GM12875 (cell line): ENCODE results near the gene SLC22A5.

Experiments
- H3K4me3 ChIP-seq: one replicate; pipeline ENCODE4 v1.5.1; 2011; ENCODE audit warnings: low read depth, low read length, control low read depth
- TF ChIP-seq, protein P1 (sequence below): IDR thresholded peaks from 2 replicates; pipeline ENCODE4 v1.5.1; 2011; ENCODE audit warnings: low read depth, mild to moderate bottlenecking, control low read depth, inconsistent platforms, low read length, moderate library complexity, borderline replicate concordance; ENCODE audit not compliant: insufficient read depth

SLC22A5 gene

DNA sequence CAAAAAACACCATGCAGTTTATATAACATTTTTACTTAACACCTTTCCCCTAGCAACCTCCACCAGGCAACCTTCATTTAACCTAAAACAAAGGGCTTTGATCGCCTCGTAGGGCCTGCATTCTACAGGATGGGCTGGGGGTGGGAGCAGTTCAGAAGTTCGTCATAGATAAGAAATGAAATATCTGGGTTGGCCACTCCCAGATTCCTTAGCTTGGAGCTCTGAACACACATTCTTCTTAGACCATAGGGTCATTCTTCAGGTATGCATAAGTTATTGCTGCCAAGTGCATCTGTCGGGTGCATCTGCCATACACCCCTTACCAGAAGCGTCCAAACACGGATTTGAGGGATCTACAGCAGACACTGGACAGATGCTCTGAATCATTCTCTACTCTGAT, 4.3 kb upstream of the SLC22A5 start:
- TF ChIP-seq, protein P1, sequence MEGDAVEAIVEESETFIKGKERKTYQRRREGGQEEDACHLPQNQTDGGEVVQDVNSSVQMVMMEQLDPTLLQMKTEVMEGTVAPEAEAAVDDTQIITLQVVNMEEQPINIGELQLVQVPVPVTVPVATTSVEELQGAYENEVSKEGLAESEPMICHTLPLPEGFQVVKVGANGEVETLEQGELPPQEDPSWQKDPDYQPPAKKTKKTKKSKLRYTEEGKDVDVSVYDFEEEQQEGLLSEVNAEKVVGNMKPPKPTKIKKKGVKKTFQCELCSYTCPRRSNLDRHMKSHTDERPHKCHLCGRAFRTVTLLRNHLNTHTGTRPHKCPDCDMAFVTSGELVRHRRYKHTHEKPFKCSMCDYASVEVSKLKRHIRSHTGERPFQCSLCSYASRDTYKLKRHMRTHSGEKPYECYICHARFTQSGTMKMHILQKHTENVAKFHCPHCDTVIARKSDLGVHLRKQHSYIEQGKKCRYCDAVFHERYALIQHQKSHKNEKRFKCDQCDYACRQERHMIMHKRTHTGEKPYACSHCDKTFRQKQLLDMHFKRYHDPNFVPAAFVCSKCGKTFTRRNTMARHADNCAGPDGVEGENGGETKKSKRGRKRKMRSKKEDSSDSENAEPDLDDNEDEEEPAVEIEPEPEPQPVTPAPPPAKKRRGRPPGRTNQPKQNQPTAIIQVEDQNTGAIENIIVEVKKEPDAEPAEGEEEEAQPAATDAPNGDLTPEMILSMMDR: no peak
- no peak overlapping the region for H3K4me3 ChIP-seq

DNA sequence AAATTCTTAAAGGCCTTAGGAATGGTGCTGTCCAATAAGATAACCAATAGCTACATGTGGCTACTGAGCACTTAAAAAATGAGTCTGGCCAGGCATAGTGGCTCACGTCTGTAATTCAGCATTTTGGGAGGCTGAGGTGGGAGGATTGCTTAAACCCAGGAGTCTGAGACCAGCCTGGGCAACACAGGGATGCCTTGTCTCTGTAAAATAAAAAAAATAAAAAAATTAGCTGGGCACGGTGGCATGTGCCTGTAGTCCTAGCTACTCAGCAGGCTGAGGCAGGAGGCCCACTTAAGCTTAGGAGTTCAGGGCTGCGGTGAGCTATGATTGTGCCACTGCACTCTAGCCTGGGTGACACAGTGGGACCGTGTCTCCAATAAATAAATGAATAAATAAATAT, 1.3 kb upstream of the SLC22A5 start:
- no peak overlapping the region for H3K4me3 ChIP-seq
- TF ChIP-seq, protein P1: no peak

DNA sequence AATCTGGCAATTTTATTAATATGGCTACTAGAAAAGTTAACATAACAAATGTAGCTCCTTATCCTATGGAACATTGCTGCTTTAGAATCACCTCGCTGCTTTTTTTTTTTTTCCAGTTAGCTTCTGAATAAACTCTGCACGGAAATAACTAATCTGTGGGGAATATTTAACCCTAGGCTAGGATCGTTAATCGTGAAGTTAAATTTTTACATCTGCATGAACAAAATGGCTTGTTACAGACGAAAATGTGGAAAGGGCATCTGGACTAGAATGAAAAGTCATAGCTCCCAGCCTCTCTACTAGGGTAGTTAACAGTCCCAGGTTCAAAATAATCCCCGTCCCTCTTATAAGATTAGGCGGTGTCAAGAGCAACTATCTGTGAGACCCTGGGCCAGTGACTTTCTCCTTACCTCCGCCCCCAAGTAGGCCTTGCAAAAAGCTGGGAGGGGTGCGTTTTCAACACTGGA, 470 bp upstream of the SLC22A5 start:
- TF ChIP-seq, protein P1: no peak
- H3K4me3 ChIP-seq: peak overlapping the region; percentile 69

DNA sequence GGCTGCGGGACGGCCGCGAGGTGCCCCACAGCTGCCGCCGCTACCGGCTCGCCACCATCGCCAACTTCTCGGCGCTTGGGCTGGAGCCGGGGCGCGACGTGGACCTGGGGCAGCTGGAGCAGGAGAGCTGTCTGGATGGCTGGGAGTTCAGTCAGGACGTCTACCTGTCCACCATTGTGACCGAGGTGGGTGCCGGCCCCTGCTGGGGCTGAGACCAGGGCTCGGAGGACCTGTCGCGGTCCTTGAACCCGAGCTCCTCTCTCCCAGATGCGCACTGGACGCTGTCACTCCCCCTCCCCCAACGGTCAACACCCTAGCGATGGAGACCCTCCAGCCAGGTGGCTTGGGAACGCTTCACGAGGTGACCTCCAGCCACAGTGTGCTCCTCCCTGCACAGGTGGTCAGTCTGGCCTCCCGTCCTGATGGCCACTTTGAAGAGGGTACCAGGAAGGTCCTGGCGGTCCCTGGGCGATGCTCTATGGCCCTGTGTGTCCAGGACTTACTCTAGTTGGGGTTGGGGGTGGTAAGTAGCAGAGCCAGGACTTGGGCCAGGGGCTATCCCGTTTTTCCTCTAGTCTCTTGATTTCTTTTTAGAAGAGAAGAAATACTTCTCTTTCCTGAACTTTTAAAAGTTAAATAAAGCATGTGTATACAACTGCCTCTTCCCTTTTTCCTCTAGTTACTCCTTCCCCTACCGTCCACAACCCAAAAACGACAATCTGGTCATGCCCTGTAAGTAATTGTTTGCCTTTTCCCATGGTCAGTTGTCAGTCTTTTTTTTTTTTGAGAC, 866 bp downstream of the SLC22A5 start:
- TF ChIP-seq, protein P1: no peak

DNA sequence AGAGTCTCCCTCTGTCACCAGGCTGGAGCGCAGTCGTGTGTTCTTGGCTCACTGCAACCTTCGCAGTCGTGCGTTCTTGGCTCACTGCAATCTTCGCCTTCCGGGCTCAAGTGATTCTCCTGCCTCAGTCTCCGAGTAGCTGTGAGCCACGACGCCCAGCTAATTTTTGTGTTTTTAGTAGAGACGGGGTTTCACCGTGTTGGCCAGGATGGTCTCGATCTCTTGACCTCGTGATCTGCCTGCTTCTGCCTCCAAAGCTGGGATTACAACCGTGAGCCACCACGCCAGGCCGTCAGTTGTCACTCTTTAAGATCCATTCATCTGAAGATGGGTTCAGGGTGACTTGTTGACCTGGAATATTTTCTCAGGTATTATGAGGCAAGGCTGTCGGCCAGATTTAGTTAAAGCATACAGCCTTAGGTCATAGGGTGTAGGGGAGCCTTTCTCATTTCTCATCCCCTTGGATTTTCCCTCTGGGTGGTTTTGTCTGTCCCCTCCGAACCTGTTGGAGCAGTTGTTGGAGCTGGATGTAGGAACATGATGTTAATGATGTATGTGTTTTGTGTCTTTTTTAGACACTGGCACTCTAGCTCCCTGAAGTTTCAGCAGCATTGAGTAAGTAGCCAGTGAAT, 1.6 kb downstream of the SLC22A5 start:
- no peak overlapping the region for H3K4me3 ChIP-seq
- TF ChIP-seq, protein P1: no peak

More for the DNA sequence above, 866 bp downstream of the SLC22A5 start:
- H3K4me3 ChIP-seq: peak overlapping the region; percentile 69

DNA sequence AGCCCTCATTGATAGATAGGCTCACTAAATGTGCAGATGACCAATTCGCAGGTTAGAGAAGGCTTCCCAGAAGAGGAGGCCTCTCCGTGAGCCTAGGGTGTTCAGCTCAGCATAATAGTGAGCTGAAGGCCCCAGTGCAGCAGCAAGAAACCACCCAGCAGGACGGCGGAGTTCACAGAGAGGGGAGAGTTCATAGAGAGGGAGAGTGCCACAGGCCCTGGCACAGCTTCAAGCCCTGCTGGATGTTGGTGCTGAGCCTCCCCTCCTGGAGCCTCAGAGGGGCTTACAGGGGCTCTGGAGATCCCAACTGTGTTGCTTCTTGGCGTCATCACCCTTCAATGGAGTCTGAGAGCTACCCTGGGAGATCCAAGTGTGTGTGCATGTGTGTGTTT, 2.1 kb downstream of the SLC22A5 start:
- no peak overlapping the region for H3K4me3 ChIP-seq
- TF ChIP-seq, protein P1: no peak

DNA sequence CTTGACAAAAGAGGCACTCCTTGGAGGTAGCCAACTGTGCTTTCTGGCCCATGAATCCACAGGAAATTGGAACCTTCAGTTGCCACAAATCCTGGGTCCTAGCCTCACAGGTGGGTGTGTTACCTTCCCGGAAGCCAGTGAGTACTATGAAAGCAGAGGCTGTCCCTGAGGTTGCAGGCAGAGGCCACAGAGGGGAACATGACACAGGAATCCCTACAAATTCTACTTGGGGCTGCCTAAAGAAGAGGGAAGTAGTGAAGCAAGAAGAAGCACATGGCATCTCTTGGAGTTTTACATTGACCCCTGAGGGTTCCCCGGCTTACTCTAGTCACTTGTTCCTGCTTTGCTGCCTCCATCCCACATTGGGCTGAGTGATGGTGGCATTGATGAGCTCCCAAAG, 2.6 kb downstream of the SLC22A5 start:
- no peak overlapping the region for H3K4me3 ChIP-seq
- TF ChIP-seq, protein P1: no peak
